Progenitor cell of endocrine pancreas (in vitro differentiated cells): Measurements from ENCODE around the gene U2AF1L4. TPM values are rescaled to one million over a fixed set of nuclear protein-coding genes. Genes with fewer than 3 reads are reported as not detected.

Source experiments
- DNase-seq: peaks from one replicate; pipeline ENCODE4 v3.0.0; 2021; ENCODE audit warnings: low spot score; ENCODE audit not compliant: unreplicated experiment
- H3K27ac Mint-ChIP-seq: 2 replicates; pipeline ENCODE4 v1.8.0; 2021; ENCODE audit warnings: mild to moderate bottlenecking, moderate library complexity, mixed read lengths
- H3K27me3 Mint-ChIP-seq: 2 replicates; pipeline ENCODE4 v1.8.0; 2021; ENCODE audit warnings: mixed read lengths
- H3K36me3 Mint-ChIP-seq: 2 replicates; pipeline ENCODE4 v1.8.0; 2022; ENCODE audit warnings: mixed read lengths; ENCODE audit not compliant: insufficient read depth
- H3K4me1 Mint-ChIP-seq: 2 replicates; pipeline ENCODE4 v1.8.0; 2021; ENCODE audit warnings: low read depth, mixed read lengths
- H3K4me3 Mint-ChIP-seq: 2 replicates; pipeline ENCODE4 v1.8.0; 2021; ENCODE audit warnings: low read depth, mild to moderate bottlenecking, moderate library complexity, mixed read lengths
- H3K9me3 Mint-ChIP-seq: 2 replicates; pipeline ENCODE4 v1.8.0; 2021; ENCODE audit warnings: low read depth, mixed read lengths
- total RNA-seq: library from RNA; stranded (reverse); gene quantifications from 2 replicates; pipeline ENCODE4 v1.2.1, GENCODE V29; 2021
- TF ChIP-seq, protein P1 (sequence below): fragments of 200-600 bp; sonication (generic); IDR thresholded peaks from one replicate; pipeline ENCODE4 v1.5.0; 2021; ENCODE audit warnings: antibody characterized with exemption, mild to moderate bottlenecking; ENCODE audit not compliant: unreplicated experiment

Gene U2AF1L4
- total RNA-seq, 1 donor from 2014 or later = 37.4 TPM

DNA sequence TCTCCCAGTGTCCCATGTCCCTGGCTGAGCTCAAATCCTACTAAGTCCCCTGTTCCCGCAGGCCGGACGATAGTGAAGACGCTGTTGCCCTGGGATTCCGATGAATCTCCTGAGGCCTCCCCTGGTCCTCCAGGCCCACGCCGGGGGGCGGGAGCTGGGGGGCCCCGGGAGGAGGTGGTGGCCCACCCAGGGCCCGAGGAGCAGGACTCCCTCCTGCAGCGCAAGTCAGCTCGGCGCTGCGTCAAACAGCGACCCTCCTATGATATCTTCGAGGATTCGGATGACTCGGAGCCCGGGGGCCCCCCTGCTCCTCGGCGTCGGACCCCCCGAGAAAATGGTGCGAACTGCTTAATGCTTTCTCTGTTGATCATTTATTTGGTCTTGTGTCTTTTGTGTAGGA lies 21.5 kb downstream of the U2AF1L4 start:
- H3K27me3 Mint-ChIP-seq = no peaks in the 10 kb centered on the region
- H3K27ac Mint-ChIP-seq = no peak overlapping the region
- peaks cover 20% of the 10 kb centered on the region for H3K36me3 Mint-ChIP-seq
- H3K4me1 Mint-ChIP-seq = peaks cover 7% of the 10 kb centered on the region
- DNase-seq = no peak
- TF ChIP-seq, protein P1, sequence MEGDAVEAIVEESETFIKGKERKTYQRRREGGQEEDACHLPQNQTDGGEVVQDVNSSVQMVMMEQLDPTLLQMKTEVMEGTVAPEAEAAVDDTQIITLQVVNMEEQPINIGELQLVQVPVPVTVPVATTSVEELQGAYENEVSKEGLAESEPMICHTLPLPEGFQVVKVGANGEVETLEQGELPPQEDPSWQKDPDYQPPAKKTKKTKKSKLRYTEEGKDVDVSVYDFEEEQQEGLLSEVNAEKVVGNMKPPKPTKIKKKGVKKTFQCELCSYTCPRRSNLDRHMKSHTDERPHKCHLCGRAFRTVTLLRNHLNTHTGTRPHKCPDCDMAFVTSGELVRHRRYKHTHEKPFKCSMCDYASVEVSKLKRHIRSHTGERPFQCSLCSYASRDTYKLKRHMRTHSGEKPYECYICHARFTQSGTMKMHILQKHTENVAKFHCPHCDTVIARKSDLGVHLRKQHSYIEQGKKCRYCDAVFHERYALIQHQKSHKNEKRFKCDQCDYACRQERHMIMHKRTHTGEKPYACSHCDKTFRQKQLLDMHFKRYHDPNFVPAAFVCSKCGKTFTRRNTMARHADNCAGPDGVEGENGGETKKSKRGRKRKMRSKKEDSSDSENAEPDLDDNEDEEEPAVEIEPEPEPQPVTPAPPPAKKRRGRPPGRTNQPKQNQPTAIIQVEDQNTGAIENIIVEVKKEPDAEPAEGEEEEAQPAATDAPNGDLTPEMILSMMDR = no peak
- H3K4me3 Mint-ChIP-seq = no peak overlapping the region
- no peaks in the 10 kb centered on the region for H3K9me3 Mint-ChIP-seq

DNA sequence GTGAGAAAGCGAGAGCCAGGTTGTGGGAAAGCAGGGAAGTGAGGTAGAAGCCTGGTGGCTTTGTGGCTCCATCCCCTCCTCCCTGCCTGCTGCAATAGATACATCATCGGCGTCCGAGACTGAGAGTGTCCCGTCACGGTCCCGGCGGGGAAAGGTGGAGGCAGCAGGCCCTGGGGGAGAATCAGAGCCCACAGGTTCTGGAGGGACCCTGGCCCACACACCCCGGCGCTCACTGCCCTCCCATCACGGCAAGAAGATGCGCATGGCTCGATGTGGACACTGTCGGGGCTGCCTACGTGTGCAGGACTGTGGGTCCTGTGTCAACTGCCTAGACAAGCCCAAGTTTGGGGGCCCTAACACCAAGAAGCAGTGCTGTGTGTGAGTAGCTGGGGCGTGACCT lies 22.3 kb downstream of the U2AF1L4 start:
- no peak overlapping the region for H3K27ac Mint-ChIP-seq
- no peaks in the 10 kb centered on the region for H3K9me3 Mint-ChIP-seq
- DNase-seq = no peak
- TF ChIP-seq, protein P1 = no peak
- peaks cover 7% of the 10 kb centered on the region for H3K4me1 Mint-ChIP-seq
- no peak overlapping the region for H3K4me3 Mint-ChIP-seq
- no peaks in the 10 kb centered on the region for H3K27me3 Mint-ChIP-seq
- peaks cover 20% of the 10 kb centered on the region for H3K36me3 Mint-ChIP-seq

DNA sequence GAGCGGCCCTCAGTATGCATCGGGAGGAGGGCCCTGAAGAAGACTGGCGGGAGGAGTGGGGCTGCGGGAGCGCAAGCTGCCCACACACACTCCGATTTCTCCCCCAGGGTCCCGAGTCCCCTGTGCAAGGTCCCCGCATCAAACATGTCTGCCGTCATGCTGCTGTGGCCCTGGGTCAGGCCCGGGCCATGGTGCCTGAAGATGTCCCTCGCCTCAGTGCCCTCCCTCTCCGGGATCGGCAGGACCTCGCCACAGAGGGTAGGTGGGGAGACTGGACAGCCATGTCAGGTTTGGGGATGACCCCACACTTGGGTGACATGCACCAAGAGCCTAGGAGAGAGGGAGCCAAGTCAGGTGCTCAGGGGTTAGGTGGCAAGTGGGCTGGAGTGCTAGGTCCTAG lies 22.8 kb downstream of the U2AF1L4 start:
- DNase-seq = no peak
- H3K4me1 Mint-ChIP-seq = peaks cover 7% of the 10 kb centered on the region
- peaks cover 20% of the 10 kb centered on the region for H3K36me3 Mint-ChIP-seq
- TF ChIP-seq, protein P1 = no peak
- no peak overlapping the region for H3K4me3 Mint-ChIP-seq
- H3K9me3 Mint-ChIP-seq = no peaks in the 10 kb centered on the region
- H3K27me3 Mint-ChIP-seq = no peaks in the 10 kb centered on the region
- no peak overlapping the region for H3K27ac Mint-ChIP-seq

DNA sequence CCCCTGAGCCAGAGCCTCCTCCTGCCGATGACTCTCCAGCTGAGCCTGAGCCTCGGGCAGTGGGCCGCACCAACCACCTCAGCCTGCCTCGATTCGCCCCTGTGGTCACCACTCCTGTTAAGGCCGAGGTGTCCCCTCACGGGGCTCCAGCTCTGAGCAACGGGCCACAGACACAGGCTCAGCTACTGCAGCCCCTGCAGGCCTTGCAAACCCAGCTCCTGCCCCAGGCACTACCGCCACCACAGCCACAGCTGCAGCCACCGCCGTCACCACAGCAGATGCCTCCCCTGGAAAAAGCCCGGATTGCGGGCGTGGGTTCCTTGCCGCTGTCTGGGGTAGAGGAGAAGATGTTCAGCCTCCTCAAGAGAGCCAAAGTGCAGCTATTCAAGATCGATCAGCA lies 23.8 kb downstream of the U2AF1L4 start:
- peaks cover 9% of the 10 kb centered on the region for H3K4me1 Mint-ChIP-seq
- DNase-seq = no peak
- H3K36me3 Mint-ChIP-seq = peaks cover 17% of the 10 kb centered on the region
- no peak overlapping the region for H3K27ac Mint-ChIP-seq
- TF ChIP-seq, protein P1 = no peak
- no peak overlapping the region for H3K4me3 Mint-ChIP-seq
- no peaks in the 10 kb centered on the region for H3K27me3 Mint-ChIP-seq
- H3K9me3 Mint-ChIP-seq = no peaks in the 10 kb centered on the region

DNA sequence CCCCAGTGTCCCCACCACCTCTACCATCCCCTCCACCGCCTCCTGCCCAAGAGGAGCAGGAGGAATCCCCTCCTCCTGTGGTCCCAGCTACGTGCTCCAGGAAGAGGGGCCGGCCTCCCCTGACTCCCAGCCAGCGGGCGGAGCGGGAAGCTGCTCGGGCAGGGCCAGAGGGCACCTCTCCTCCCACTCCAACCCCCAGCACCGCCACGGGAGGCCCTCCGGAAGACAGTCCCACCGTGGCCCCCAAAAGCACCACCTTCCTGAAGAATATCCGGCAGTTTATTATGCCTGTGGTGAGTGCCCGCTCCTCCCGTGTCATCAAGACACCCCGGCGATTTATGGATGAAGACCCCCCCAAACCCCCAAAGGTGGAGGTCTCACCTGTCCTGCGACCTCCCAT lies 24.6 kb downstream of the U2AF1L4 start:
- DNase-seq = no peak
- Mint-ChIP-seq H3K4me1 (peaks cover 15% of the 10 kb centered on the region), H3K27ac (no peak overlapping the region), H3K9me3 (no peaks in the 10 kb centered on the region), H3K4me3 (no peak overlapping the region), H3K36me3 (peaks cover 14% of the 10 kb centered on the region), H3K27me3 (no peaks in the 10 kb centered on the region)
- TF ChIP-seq, protein P1 = no peak

DNA sequence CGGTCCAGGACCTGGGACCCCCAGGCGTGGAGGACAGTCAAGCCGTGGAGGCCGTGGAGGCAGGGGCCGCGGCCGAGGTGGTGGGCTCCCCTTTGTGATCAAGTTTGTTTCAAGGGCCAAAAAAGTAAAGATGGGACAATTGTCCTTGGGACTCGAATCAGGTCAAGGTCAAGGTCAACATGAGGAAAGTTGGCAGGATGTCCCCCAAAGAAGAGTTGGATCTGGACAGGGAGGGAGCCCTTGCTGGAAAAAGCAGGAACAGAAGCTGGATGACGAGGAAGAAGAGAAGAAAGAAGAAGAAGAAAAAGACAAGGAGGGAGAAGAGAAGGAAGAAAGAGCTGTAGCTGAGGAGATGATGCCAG lies 25.1 kb downstream of the U2AF1L4 start:
- H3K27ac Mint-ChIP-seq = no peak overlapping the region
- no peak for DNase-seq
- H3K4me1 Mint-ChIP-seq = peaks cover 16% of the 10 kb centered on the region
- TF ChIP-seq, protein P1 = no peak
- no peaks in the 10 kb centered on the region for H3K9me3 Mint-ChIP-seq
- H3K27me3 Mint-ChIP-seq = no peaks in the 10 kb centered on the region
- H3K4me3 Mint-ChIP-seq = no peak overlapping the region
- peaks cover 14% of the 10 kb centered on the region for H3K36me3 Mint-ChIP-seq
